HG03025 (cell line): ENCODE results near the gene MERTK.
"Not testable (repeated sequence)": the region's sequence is repeated elsewhere in the genome, so short reads cannot be mapped to it uniquely, and the experiment has no call there.

Source experiments
- ATAC-seq: cut with Tn5 transposase; IDR thresholded peaks from one replicate; pipeline ENCODE4 v1.9.1; 2021; ENCODE audit warnings: mild to moderate bottlenecking, moderate library complexity; ENCODE audit not compliant: unreplicated experiment, low FRiP score

The MERTK gene

DNA sequence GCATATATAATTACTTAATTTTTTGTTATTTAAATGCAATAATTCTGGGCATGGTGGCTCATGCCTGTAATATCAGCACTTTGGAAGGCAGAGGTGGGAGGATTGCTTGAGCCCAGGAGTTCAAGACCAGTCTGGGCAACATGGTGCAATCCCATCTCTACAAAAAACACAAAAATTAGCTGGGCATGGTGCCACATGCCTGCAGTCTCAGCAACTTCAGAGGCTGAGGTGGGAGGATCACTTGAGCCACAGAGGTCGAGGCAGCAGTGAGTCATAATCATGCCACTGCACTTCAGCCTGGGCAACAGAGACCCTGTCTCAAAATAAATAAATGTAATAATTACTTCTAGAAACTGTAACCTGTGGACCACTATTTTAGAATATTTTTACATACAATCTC, 135.2 kb downstream of the MERTK start:
- ATAC-seq: no peak

GRCh38 chr2:112034924-112035323, 136.5 kb downstream of the MERTK start:
- ATAC-seq: no peak

- ATAC-seq: no peak
These were observed 137.4 kb downstream of the MERTK start for GRCh38 chr2:112035786-112036185.

DNA sequence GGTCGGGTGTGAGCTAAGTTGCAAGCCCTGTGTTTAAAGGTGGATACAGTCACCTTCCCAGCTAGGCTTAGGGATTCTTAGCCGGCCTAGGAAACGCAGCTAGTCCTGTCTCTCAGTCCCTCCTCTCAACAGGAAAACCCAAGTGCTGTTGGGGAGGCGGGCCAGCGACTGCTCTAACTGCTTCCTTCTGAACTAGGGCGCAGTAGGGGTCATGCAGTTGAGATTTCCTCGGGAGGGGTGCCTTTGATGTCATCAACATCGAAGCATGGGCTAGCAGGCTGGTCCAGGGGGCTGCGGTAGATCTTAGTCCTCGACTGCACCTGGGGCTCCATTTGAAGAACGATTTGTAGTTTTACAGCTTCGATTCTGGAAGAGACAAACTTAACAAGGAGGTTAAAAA, 141.1 kb downstream of the MERTK start:
- not testable (repeated sequence) for ATAC-seq

- ATAC-seq: not testable (repeated sequence)
These were observed 141.7 kb downstream of the MERTK start for GRCh38 chr2:112040066-112040465.

- not testable (repeated sequence) for ATAC-seq
These were observed 143.1 kb downstream of the MERTK start for GRCh38 chr2:112041460-112041859.

DNA sequence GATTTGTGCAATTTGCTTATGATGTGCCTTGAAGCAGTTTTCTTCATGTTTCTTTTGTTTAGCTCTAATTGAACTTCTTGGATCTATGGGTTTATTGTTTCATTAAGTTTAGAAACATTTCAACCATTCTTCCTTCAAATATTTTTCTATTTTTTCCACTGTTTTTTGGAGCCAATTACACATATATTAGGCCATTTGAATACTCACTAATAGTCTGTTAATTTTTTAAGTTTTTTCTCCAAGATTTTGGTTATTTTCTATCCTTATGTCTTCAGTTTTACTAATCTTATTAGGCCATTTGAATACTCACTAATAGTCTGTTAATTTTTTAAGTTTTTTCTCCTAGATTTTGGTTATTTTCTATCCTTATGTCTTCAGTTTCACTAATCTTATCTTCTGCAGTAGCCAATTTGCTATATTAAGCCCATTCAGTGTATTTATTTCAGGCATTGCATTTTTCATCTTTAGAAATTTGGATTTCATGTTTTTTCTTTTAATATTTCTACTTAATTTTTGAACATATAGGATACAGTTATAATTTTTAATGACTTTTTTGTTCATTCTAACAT, 147.1 kb downstream of the MERTK start:
- ATAC-seq: no peak

- no peak for ATAC-seq
These were observed 147.8 kb downstream of the MERTK start for GRCh38 chr2:112046231-112046630.

DNA sequence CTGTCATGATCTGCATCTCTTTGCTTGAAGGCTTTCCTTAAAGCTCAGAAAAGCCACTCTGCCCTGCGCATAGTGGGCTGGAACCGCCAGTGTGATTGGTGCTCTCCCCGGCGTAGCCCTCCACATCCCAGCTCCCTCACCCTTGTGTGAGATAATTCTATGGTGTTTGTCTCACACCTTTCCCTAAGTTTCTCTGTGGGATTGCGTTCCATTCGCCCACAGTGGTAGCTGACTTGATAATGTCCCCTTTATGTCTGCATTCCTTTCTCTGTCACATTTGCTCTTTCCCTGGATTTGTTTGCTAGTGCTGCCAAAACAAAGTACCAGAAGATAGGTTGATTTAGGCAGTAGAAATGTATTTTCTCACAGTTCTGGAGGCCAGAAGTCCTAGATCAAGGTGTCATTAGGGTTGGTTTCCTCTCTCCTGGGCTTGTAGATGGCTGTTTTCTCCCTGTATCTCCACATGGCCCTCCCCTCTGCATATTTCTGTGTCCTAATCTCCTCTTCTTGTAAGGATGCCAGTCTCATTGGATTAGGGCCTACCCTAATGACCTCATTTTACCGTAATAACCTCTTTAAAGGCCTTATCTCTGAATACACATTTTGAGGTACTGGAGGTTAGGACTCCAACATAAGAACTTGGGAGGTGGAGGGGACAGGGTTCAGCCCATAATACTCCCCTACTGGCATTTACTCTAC, 149.3 kb downstream of the MERTK start:
- no peak for ATAC-seq

DNA sequence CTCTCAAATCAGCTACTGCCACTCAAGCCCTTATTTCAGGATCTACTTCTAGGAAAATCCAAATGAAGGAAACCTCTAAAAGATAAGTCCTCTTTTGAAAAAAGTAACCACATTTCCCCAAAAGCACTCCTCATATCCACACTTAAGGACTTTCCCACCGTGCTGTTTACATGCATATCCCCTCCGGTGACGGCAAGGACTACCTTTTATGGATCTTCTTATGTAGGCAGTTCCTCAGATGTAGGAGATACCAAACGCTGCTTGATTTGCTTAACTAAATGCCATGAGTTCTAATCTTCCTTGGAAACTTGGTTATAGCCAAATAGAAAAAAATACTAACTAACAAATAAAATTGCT, 149.8 kb downstream of the MERTK start:
- ATAC-seq: no peak

- ATAC-seq: no peak
These were observed 150.5 kb downstream of the MERTK start for GRCh38 chr2:112048887-112049286.

- no peak for ATAC-seq
These were observed 151.9 kb downstream of the MERTK start for GRCh38 chr2:112050316-112050715.

- peak; percentile 66 for ATAC-seq
These were observed 155.8 kb downstream of the MERTK start for GRCh38 chr2:112053917-112054846.

DNA sequence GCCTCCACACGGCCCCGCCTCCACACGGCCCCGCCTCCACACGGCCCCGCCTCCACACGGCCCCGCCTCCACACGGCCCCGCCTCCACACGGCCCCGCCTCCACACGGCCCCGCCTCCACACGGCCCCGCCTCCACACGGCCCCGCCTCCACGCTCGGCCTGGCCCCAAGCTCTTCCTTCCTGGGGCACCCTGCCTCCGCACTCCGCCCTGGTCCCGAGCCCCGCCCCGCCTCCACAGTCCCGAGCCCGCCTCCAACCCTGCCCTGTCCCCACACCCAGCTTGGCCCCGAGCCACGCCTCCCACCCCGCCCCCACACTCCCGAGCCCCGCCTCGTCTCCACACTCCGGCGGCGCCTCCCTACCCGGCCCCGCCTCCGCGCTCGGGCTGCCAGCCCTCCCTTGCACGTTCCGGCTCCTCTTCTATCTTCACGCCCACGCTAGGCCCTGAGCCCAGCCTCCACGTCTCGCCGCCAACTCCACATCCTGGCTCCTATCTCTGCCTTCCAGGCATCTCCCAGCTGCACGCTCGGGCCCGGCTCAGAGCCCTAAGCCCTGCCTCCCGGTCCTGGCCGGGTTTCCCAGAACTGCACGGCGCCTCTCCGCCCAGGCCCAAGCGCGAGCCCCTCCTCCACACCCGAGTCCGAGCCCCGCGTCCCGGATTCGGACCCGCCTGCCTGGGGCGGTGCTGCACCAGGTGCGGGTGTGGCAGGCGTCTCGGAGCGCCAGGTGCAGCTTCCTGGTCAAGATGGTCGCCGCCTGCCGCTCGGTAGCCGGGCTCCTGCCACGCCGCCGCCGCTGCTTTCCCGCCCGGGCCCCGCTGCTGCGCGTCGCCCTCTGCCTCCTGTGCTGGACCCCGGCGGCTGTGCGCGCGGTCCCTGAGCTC, 156.7 kb downstream of the MERTK start, which contains the start of gene TMEM87B:
TSS of gene TMEM87B (plus strand) at position 423 of the 883 bp plus-strand sequence. CDS start at position 746, 323 bp downstream.
- peak; percentile 58 for ATAC-seq

DNA sequence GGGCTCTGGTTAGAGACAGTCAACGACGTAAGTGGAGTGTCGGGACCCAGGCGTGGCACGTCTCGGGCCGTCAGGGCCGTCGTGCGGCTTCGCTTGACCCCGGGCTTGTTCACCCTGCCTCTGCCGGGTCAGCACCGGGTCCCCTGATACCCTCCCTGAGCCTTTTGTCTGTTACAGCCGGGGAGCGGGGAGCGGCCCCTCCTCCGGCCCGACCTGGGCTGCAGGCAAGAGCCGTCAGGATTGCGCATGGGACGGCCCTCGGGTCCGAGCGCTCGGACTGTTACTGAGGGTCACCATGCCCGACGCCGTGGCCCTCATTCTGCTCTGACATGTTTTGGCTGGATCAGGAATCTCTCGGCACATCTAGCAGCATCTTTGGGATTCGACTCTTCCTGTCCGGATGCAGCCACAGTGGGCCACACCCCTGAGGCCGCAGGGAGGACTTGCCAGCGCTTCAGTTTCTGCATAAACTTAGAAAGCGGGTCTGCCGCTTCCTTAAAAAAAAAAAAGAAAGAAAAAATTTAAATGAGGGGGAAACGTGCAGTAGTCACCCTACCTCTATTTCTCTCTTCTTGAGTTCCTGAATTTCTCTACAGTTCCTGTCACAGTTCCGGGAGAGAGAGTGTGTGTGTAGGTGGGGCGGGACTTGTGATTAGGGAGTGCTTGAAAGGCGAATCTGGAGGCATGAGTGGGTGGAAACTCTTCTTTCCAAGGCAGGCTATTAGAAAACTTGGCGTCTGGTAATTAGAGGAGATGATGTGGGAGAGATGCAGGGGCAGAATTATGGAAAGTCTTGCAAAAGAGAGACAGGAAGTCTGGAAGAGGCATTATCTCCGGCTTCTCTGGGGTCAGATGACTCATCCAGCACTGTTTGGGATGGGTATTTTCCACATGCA, 157.6 kb downstream of the MERTK start:
- no peak for ATAC-seq

DNA sequence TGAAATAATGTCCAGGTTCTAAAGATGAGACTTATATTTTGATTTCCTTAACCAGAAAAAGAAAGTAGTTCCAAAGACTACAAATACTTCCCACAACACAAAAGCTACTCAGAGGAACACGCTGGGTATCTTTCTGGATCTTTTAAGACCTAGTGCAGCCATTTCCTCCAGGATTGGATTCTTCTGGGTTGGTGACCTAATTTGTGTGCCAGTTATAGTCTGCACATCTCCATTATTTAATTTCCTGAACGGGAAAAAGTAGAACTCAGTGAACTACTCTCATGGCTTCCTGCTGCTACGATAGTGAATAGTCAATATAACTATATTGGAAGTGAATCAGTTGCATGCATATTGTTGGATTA, 158.2 kb downstream of the MERTK start:
- ATAC-seq: no peak

- no peak for ATAC-seq
These were observed 161.3 kb downstream of the MERTK start for GRCh38 chr2:112059671-112060070.

GRCh38 chr2:112061299-112061698, 162.9 kb downstream of the MERTK start:
- no peak for ATAC-seq

DNA sequence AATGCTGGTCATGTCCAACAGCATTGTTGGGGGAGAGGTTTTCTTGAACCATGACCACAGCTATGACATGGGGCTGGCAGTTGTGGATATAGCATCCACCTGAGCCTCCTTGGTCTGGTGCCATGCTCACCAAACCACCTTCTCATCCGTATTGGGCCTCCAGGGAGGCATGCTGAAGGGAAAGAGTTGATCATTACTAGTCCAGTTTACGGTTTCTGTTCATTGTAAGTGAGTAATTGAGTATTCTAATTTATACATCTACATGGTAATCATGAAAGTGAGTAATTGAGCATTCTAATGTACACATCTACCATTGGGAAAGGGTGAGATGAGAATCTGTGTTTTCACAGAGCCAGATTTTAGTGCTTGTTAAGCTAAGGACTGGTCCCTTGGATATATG, 163.4 kb downstream of the MERTK start:
- no peak for ATAC-seq
